Islet precursor cell (in vitro differentiated cells): ENCODE data around the gene IFITM10.

ENCODE experiments used
- DNase-seq: peaks from one replicate; pipeline ENCODE4 v3.0.0-alpha.2; 2018

The IFITM10 gene

GRCh38 chr11:1750481-1750839 is at the start of gene IFITM10:
IFITM10 (minus strand) TSS chr11:1750595; CDS start chr11:1750442, 153 bp downstream.
- no peak for DNase-seq

GRCh38 chr11:1797391-1798125 is 47.2 kb upstream of the IFITM10 start:
- no peak for DNase-seq

- peak; percentile 58 for DNase-seq
Measured at GRCh38 chr11:1796413-1797011, 46.1 kb upstream of the IFITM10 start.

GRCh38 chr11:1793081-1793480 is 42.7 kb upstream of the IFITM10 start:
- no peak for DNase-seq

GRCh38 chr11:1792461-1792860 is 42.1 kb upstream of the IFITM10 start:
- peak; percentile 9 for DNase-seq

- no peak for DNase-seq
Measured at GRCh38 chr11:1791912-1792311, 41.5 kb upstream of the IFITM10 start.

- DNase-seq, result no peak
Measured at GRCh38 chr11:1786466-1786865, 36.1 kb upstream of the IFITM10 start.

- no peak for DNase-seq
Measured at GRCh38 chr11:1785749-1786413, 35.5 kb upstream of the IFITM10 start.

- DNase-seq, result peak; percentile 47
Measured at GRCh38 chr11:1784761-1785650, 34.6 kb upstream of the IFITM10 start.

GRCh38 chr11:1783725-1784529 is 33.5 kb upstream of the IFITM10 start:
- no peak for DNase-seq

GRCh38 chr11:1782831-1783724 is 32.7 kb upstream of the IFITM10 start:
- peak; percentile 62 for DNase-seq

- no peak for DNase-seq
Measured at GRCh38 chr11:1782031-1782590, 31.7 kb upstream of the IFITM10 start.

GRCh38 chr11:1781593-1781975 is 31.2 kb upstream of the IFITM10 start:
- no peak for DNase-seq

- DNase-seq, result peak; percentile 51
Measured at GRCh38 chr11:1780700-1781592, 30.6 kb upstream of the IFITM10 start.

- DNase-seq, result peak; percentile 14
Measured at GRCh38 chr11:1779806-1780699, 29.7 kb upstream of the IFITM10 start.

- DNase-seq, result peak; percentile 43
Measured at GRCh38 chr11:1779034-1779805, 28.8 kb upstream of the IFITM10 start.

- peak; percentile 41 for DNase-seq
Measured at GRCh38 chr11:1778141-1778911, 27.9 kb upstream of the IFITM10 start.
